Aorta (tissue), 5 donors: ENCODE measurements around the gene FOXF2. TPM values are rescaled to one million over a fixed set of nuclear protein-coding genes. Genes with fewer than 3 reads are reported as not detected.

Source experiments
- ATAC-seq: fragments of 200-7000 bp; cut with Tn5 transposase; one replicate; pipeline ENCODE4 v1.9.1; 2022; ENCODE audit warnings: moderate library complexity; ENCODE audit not compliant: low FRiP score
- DNase-seq, 2 donors: peaks; one replicate each; pipeline ENCODE4 v3.0.0-alpha.2; 2020
- H3K27ac ChIP-seq, 2 donors: one replicate each; pipeline ENCODE4 v1.5.1; 2013; ENCODE audit warnings: low read length in 2 of 2, mild to moderate bottlenecking in 2 of 2, moderate library complexity in 2 of 2, control low read depth in 1 of 2, inconsistent platforms in 1 of 2, low read depth in 1 of 2
- H3K27me3 ChIP-seq, 2 donors: one replicate each; pipeline ENCODE4 v1.6.1; 2013; ENCODE audit warnings: control low read depth in 1 of 2, low read length in 1 of 2, mild to moderate bottlenecking in 1 of 2, moderate library complexity in 1 of 2; ENCODE audit not compliant: insufficient read depth in 2 of 2, control insufficient read depth in 1 of 2
- H3K36me3 ChIP-seq, 2 donors: one replicate each; pipeline ENCODE4 v1.6.1; 2013; ENCODE audit warnings: control low read depth in 1 of 2, low read length in 1 of 2, mild to moderate bottlenecking in 1 of 2; ENCODE audit not compliant: insufficient read depth in 2 of 2, control insufficient read depth in 1 of 2
- H3K4me1 ChIP-seq, 2 donors: one replicate each; pipeline ENCODE4 v1.6.1; 2013; ENCODE audit warnings: low read length in 2 of 2, control low read depth in 1 of 2, mild to moderate bottlenecking in 1 of 2, moderate library complexity in 1 of 2; ENCODE audit not compliant: insufficient read depth in 2 of 2, control insufficient read depth in 1 of 2
- H3K4me3 ChIP-seq, 2 donors: one replicate each; pipeline ENCODE4 v1.5.1; 2013; ENCODE audit warnings: low read length in 2 of 2, control low read depth in 1 of 2, mild to moderate bottlenecking in 1 of 2
- H3K9me3 ChIP-seq: one replicate; pipeline ENCODE4 v1.6.1; 2013; ENCODE audit warnings: mild to moderate bottlenecking, low read length; ENCODE audit not compliant: control insufficient read depth
- WGBS, 2 donors: extraction: QIAGEN DNeasy Blood & Tissue Kit; methylation state at CpG; one replicate each; pipeline ENCODE4 v1.1.7; 2013; 5-methylcytosine and 5-hydroxymethylcytosine counted together
- intact Hi-C, 2 donors: fragments of 100-400 bp; cut with DNase I; formaldehyde crosslinking; loops; one replicate each; pipeline versions ENCODE4 v1.14.2 to v1.15.0; 2022
- polyA plus RNA-seq, 2 donors: library from polyadenylated mRNA; stranded (reverse); fragments of 200-250 nt; gene quantifications; one replicate each; pipeline ENCODE4 v1.2.3, GENCODE V29; 2013
- total RNA-seq, 2 donors: library from RNA; stranded (reverse); fragmentation: NEBNext Ultra II Directional; extraction: Animal tissue kit (Norgen Biotek cat#: 25700); gene quantifications; one replicate each; pipeline ENCODE4 v1.2.1, GENCODE V29; 2021
- donor health status: healthy with polysubstance abuse.
- donor health status: Bipolar disorder and iron deficiency.
- donor health status: DM: no; HTN: no; CAD: no.
- donor health status: DM: no; HTN: no; CAD: no.
- donor health status: DM: yes; HTN: yes; CAD: no.

FOXF2 gene
- total and polyA plus RNA-seq, 4 donors: 0.52 to 0.69 TPM; not detected in 2

DNA sequence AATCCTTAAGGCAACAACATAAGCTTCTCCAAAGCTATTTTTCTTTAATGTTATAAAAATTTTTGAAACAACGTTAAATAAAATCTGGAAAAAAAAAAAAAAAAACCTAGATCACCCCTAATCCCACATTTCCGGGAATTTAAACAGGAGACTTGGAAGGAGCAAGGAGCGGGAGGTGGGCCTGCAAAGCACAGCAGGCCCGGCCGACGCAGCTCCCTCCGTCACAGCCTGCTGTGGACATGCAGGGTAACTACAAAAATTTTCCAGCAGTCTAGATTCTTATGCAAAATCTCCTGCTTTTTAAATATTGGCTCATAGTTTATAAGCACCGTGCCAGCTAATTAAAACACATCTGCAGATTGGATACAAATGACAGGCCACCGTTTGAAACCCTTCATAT, 23.5 kb downstream of the FOXF2 start:
- Histone ChIP-seq H3K27ac (no peak overlapping the region), H3K4me3 (no peak overlapping the region), H3K36me3 (no peaks in the 10 kb centered on the region), H3K9me3 (no peaks in the 10 kb centered on the region), H3K27me3 (no peaks in the 10 kb centered on the region), H3K4me1 (no peaks in the 10 kb centered on the region)
- whole genome bisulfite sequencing, 2 donors: 75 to 82% methylated on average over 9 of the region's 9 CpGs
- intact Hi-C loops: no loop called here
- DNase-seq (no peak), ATAC-seq (no peak)

DNA sequence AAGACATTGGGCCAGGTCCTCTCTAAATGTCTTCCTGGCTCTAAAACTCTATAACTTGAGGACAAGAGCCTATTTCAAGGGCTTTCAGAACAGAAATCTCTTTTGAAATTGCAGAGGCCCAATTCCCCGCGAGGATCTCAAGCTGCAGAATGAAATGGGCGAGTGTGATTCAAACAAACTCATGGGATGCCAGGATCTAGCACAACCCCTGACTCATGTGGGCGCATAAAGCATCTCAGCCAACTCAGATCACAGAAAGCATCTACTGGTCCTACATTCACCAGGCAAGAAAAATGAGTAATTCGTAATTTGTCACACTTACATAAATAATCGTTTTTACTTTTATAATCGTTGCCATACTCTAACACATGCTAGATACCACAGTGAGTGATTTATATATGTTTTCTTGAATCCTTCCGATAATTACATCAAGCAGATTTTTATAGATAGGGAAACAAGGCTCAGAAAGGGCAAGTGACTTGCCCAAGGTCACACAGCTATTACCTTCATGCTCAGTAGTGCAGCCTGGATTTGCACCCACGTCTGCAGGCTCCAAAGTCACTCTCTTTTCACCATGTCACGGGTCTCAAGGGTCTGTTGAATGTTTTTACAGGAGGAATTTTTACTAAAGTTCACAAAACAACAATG, 26.2 kb downstream of the FOXF2 start:
- intact Hi-C loops: no loop called here

DNA sequence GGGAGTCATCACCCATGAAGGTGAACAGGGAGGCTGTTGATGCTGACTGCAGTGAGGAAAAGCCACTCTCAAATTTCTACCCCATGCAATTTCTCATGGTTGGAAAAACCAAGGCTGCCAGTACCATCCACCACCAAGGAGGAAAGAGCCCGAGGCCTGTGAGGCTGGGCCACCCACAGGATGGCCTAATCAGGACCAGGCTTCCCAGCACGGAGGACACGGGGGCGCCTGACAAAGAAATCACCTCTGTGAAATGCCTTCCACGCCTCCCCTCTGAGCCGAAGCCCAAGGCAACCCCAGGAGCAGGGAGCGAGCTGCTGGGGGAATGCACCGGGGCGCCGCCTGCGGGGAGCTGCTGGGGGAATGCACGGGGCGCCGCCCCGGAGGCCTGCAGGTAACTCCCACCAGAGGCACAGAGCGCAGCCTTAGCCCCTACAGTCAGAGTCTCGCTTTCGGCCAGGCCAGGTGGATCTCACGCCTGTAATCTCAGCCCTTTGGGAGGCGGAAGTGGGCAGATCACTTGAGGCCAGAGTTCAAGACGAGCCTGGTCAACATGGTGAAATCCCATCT, 26.9 kb downstream of the FOXF2 start:
- 57 to 58% methylated on average over 16 to 21 of the region's 21 CpGs for WGBS, 2 donors
- DNase-seq (no peak), ATAC-seq (no peak)
- intact Hi-C loops: no loop called here
- no peaks in the 10 kb centered on the region for H3K27me3 ChIP-seq
- H3K4me1 ChIP-seq: no peaks in the 10 kb centered on the region
- H3K9me3 ChIP-seq: no peaks in the 10 kb centered on the region
- H3K4me3 ChIP-seq: no peak overlapping the region
- no peak overlapping the region for H3K27ac ChIP-seq
- H3K36me3 ChIP-seq: no peaks in the 10 kb centered on the region

More for the DNA sequence above, 26.2 kb downstream of the FOXF2 start:
- WGBS, 2 donors: 81 to 90% methylated on average over 10 of the region's 10 CpGs
- Histone ChIP-seq H3K9me3 (no peaks in the 10 kb centered on the region), H3K27ac (no peak overlapping the region), H3K4me1 (no peaks in the 10 kb centered on the region), H3K27me3 (no peaks in the 10 kb centered on the region), H3K36me3 (no peaks in the 10 kb centered on the region), H3K4me3 (no peak overlapping the region)
- DNase-seq: no peak
- no peak for ATAC-seq

DNA sequence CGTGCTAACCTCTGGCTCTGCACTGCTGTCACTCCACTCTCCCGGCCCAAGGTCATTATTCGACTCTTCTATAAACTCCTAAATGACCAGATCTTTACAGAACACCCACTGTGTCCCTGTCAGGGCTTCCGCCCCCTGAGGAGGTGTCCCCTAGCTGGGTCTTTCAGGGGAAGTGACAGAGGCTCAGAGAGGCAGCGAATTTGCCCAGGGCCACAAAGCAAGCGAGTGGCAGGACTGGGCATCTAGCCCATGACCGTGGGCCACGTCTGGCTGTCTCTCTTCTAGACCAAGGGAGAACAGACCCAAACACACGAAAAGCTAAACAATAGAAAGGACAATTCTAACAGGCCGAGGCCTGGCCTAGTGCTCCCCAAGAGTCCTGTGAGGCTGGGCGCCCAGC, 27.4 kb downstream of the FOXF2 start:
- Histone ChIP-seq H3K9me3 (no peaks in the 10 kb centered on the region), H3K27ac (no peak overlapping the region), H3K27me3 (no peaks in the 10 kb centered on the region), H3K36me3 (no peaks in the 10 kb centered on the region), H3K4me1 (no peaks in the 10 kb centered on the region), H3K4me3 (no peak overlapping the region)
- 82 to 83% methylated on average over 11 of the region's 11 CpGs for whole genome bisulfite sequencing, 2 donors
- intact Hi-C loops: no loop called here
- ATAC-seq (no peak), DNase-seq (no peak)

DNA sequence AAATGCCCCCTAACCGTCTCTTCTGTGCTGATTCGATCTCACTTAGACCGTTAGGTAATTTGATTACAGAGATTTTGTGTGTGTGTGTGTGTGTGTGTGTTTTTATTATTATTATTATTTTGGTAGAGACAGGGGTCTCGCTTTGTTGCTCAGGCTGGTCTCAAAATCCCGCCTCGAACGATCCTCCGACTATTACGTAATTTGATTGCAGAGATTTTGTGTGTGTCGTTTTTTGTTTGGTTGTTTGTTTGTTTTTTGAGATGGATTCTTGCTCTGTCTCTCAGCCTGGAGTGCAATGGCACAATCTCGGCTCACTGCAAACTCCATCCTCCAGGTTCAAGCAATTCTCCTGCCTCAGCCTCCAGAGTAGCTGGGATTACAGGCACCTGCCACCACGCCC, 28.3 kb downstream of the FOXF2 start:
- intact Hi-C loops: no loop called here
- DNase-seq: no peak
- 91 to 93% methylated on average over 12 of the region's 12 CpGs for WGBS, 2 donors
- no peak overlapping the region for H3K4me3 ChIP-seq
- H3K27me3 ChIP-seq: no peaks in the 10 kb centered on the region
- no peaks in the 10 kb centered on the region for H3K9me3 ChIP-seq
- ATAC-seq: no peak
- H3K4me1 ChIP-seq: no peaks in the 10 kb centered on the region
- H3K36me3 ChIP-seq: no peaks in the 10 kb centered on the region
- no peak overlapping the region for H3K27ac ChIP-seq

DNA sequence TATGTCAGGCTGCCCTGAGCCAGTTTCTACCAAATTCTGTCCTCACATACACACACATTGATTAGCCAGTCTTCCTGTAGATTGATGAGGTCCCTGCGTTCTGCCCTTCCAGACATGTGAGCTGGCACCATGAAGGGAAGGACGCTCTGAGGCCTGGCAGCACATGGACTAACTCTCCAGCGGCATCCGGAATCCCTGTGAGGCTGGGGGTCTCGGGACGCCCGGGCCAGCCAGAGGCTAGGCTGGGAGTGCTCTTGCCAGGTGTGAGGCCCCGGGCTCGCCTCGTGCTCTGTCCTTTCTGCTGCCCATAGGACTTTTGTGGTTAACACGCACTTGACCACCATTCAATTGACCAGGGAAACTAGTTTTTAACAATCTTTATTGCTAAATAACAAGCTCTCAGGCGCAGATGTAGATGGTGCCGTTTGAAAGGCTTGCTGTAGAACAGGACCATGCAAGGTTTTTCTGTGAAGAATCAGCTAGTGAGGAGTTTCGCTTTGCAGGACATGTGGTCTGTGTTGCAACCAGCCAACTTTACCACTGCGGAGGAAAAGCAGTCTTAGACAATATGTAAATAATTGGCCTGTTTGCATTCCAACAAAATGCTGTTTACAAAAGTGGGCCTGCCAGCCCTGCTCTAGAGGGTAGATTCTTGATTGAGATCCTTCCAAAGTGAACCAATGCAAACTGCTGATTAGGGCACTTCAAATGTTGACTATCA, 29.3 kb downstream of the FOXF2 start:
- Histone ChIP-seq H3K36me3 (no peaks in the 10 kb centered on the region), H3K9me3 (no peaks in the 10 kb centered on the region), H3K4me1 (no peaks in the 10 kb centered on the region), H3K4me3 (no peak overlapping the region), H3K27ac (no peak overlapping the region), H3K27me3 (no peaks in the 10 kb centered on the region)
- DNase-seq: no peak
- 81 to 85% methylated on average over 15 of the region's 15 CpGs for WGBS, 2 donors
- ATAC-seq: no peak
- intact Hi-C loops: no loop called here

DNA sequence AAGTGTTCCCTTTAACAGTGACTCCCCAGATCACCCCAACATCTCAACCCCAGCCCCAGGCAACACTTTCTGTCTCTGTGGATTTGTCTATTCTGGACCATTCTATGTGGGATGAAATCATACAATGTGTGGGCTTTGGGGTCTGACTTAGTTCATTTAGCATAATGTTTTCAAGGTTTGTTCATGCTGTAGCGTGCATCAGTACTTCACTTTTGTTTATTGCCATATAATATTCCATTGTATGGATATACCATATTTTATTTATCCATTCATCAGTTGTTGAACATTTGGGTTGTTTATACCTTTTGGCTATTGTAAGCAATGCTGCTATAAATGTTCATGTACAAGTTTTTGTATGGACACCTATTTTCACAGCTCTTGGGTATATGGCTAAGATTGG, 31.0 kb downstream of the FOXF2 start:
- H3K27me3 ChIP-seq: no peaks in the 10 kb centered on the region
- DNase-seq (no peak), ATAC-seq (no peak)
- H3K4me1 ChIP-seq: no peaks in the 10 kb centered on the region
- intact Hi-C loops: no loop called here
- 89 to 91% methylated on average over 1 of the region's 1 CpG for WGBS, 2 donors
- H3K4me3 ChIP-seq: no peak overlapping the region
- no peaks in the 10 kb centered on the region for H3K36me3 ChIP-seq
- H3K27ac ChIP-seq: no peak overlapping the region
- H3K9me3 ChIP-seq: no peaks in the 10 kb centered on the region

DNA sequence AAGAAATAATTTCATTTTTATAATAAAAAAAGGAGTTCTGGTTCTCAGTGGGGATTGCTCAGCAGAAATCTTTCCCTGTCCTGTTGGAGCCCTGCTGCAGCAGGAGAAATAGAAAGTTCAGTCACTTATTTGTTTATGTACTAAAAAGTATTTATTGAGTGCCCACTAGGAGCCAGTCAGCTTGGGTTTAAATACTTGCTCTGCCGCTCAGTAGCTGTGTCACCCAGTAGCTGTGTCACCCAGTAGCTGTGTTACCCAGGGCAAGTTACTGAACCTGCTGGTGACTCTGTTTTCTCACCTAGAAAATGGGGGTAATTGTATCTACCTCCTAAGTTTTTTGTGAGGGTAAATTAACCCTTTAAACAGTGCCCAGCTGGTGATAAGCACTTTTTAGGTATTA, 32.9 kb downstream of the FOXF2 start:
- Histone ChIP-seq H3K36me3 (no peaks in the 10 kb centered on the region), H3K9me3 (no peaks in the 10 kb centered on the region), H3K4me1 (no peaks in the 10 kb centered on the region), H3K27me3 (no peaks in the 10 kb centered on the region), H3K27ac (no peak overlapping the region), H3K4me3 (no peak overlapping the region)
- DNase-seq (no peak), ATAC-seq (no peak)
- 91% methylated on average over 1 of the region's 1 CpG for WGBS, 2 donors
- intact Hi-C loops: no loop called here

DNA sequence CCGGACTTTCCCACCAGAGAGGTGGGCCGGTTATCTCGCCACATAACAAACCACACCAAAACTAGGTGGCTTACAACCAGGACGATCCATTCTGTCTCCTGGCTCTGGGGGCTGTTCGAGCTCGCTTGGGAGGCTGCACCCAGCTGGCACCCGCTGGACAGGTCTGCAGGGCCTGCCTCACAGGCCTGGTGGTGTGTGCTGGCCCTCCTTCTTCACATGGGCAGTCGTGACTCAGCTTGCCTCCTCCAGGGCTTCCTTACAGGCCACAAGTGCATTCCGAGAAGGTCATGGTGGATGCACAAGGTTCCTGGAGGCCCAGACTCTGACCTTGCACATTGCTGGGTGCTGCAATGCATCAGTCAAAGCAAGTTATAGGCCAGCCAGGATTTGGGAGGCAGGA, 34.2 kb downstream of the FOXF2 start:
- WGBS, 2 donors: 91 to 94% methylated on average over 9 of the region's 9 CpGs
- Histone ChIP-seq H3K9me3 (peaks cover 2% of the 10 kb centered on the region), H3K36me3 (no peaks in the 10 kb centered on the region), H3K4me1 (no peaks in the 10 kb centered on the region), H3K4me3 (no peak overlapping the region), H3K27me3 (no peaks in the 10 kb centered on the region), H3K27ac (no peak overlapping the region)
- ATAC-seq (no peak), DNase-seq (no peak)
- intact Hi-C loops: no loop called here
